Measurements from ENCODE around the gene COX5A. TPM values are rescaled to one million over a fixed set of nuclear protein-coding genes. Genes with fewer than 3 reads are reported as not detected.

Gene COX5A
- total and polyA plus RNA-seq, 2 of the 4 experiments (the other 2 are of a cell fraction): 39.8 to 141 TPM

- H3K36me3 ChIP-seq (ENCODE audit: control insufficient read depth, insufficient read depth, low read length): no peaks in the 10 kb centered on the region
- no peak overlapping the region for H3K23ac ChIP-seq (ENCODE audit: low read depth, low read length)
- H4K20me1 ChIP-seq (ENCODE audit: insufficient read depth, low read length): no peaks in the 10 kb centered on the region
- no peak overlapping the region for H4K91ac ChIP-seq (ENCODE audit: insufficient read depth, low read depth, low read length)
- no peaks in the 10 kb centered on the region for H3K27me3 ChIP-seq (ENCODE audit: control insufficient read depth, insufficient read depth, low read length)
- no peak overlapping the region for H2AK5ac ChIP-seq (ENCODE audit: low read depth, low read length)
- H2AFZ ChIP-seq (replicated peaks; ENCODE audit: low read length, poor library complexity): no peak overlapping the region
- no peak overlapping the region for H2BK5ac ChIP-seq (ENCODE audit: low read depth, low read length, poor library complexity, severe bottlenecking)
- in situ Hi-C loops (cut with MboI; ENCODE audit: low sequenced_read_pairs) (no loop called here), dilution Hi-C loops (cut with HindIII; ENCODE audit: low sequenced_read_pairs, unreplicated experiment) (no loop called here), intact Hi-C loops (cut with micrococcal nuclease) (no loop called here)
- no peak overlapping the region for H3K9ac ChIP-seq (ENCODE audit: low read depth, low read length)
- peaks cover 8% of the 10 kb centered on the region for H3K4me1 ChIP-seq (ENCODE audit: control insufficient read depth, insufficient read depth, low read length)
- H3K18ac ChIP-seq (ENCODE audit: low read depth, low read length): no peak overlapping the region
- H2BK15ac ChIP-seq (ENCODE audit: low read depth, low read length): no peak overlapping the region
- ATAC-seq (ENCODE audit: low read depth): peak; percentile 10; the same call in 1 of the 2 replicates
- no peak overlapping the region for H2AK9ac ChIP-seq (replicated peaks; ENCODE audit: low read depth, low read length, poor library complexity)
- no peak overlapping the region for H3K14ac ChIP-seq (replicated peaks; ENCODE audit: low read depth, low read length)
- 0 out of 4 replicates have a peak overlapping the region, but pooled peaks of 1 of the 2 experiments have one; percentile 4 for H4K8ac ChIP-seq (ENCODE audit: low read depth in 2 of 2, low read length in 2 of 2)
- H3K56ac ChIP-seq (ENCODE audit: extremely low read depth, insufficient read depth, low read length): no peak overlapping the region
- H3K9me1 ChIP-seq (ENCODE audit: insufficient read depth, low read length): peaks cover 4% of the 10 kb centered on the region; the same call in 1 of the 2 replicates
- H2BK20ac ChIP-seq (ENCODE audit: low read depth, low read length): no peak overlapping the region
- no peaks in the 10 kb centered on the region; the same call in 1 of the 2 replicates for H3K9me3 ChIP-seq (ENCODE audit: control insufficient read depth, insufficient read depth, low read length)
- DNase-seq: peak; percentile 27
- H2BK120ac ChIP-seq (ENCODE audit: low read depth, low read length): no peak overlapping the region
- TF ChIP-seq BHLHE40 (IDR thresholded peaks at IDR 0.05; ENCODE audit: low read depth, low read length): no peak
- TF ChIP-seq MAFK (IDR thresholded peaks at IDR 0.05; ENCODE audit: low read depth, low read length): peak; percentile 83
- H4K5ac ChIP-seq (ENCODE audit: low read depth, low read length): no peak overlapping the region
- H3K27ac ChIP-seq (ENCODE audit: insufficient read depth, low read length): no peak overlapping the region
- no peaks in the 10 kb centered on the region for H3K79me1 ChIP-seq (ENCODE audit: low read depth in 1 of 2, low read length in 2 of 2)
- WGBS, 2 experiments (ENCODE audit: extremely low coverage in 2 of 2, insufficient read length in 1 of 2): 100% methylated on average over 1 of the region's 4 CpGs; no CpG with 5 or more reads in 1 of the 2 experiments
- CTCF ChIA-PET: no interaction called here
- H3K4me3 ChIP-seq (ENCODE audit: insufficient read depth, low read depth, low read length): no peak overlapping the region
- no peak overlapping the region for H3K4me2 ChIP-seq (ENCODE audit: low read depth, low read length)
- BruUV-seq (replicated peaks): no TSS peak
- POLR2A ChIA-PET (ENCODE audit: unreplicated experiment): no interaction called here
- 0 out of 2 replicates have a peak overlapping the region, but pooled peaks have one; percentile 15 for H3K4ac ChIP-seq (ENCODE audit: low read depth, low read length)
These were observed 53.2 kb downstream of the COX5A start for GRCh38 chr15:74884428-74885223.
